GM18870 (cell line): ENCODE data around the gene FRG2.
"Not testable (repeated sequence)": the region's sequence is repeated elsewhere in the genome, so short reads cannot be mapped to it uniquely, and the experiment has no call there.

Experiments
- ATAC-seq: cut with Tn5 transposase; IDR thresholded peaks from one replicate; pipeline ENCODE4 v1.9.1; 2021; ENCODE audit warnings: moderate library complexity; ENCODE audit not compliant: unreplicated experiment

The FRG2 gene

GRCh38 chr4:190016369-190017289 lies 10.4 kb downstream of the FRG2 start:
- no peak for ATAC-seq

- ATAC-seq = no peak
These were observed 11.3 kb downstream of the FRG2 start for GRCh38 chr4:190015538-190016368.

GRCh38 chr4:190014771-190015537 lies 12.1 kb downstream of the FRG2 start:
- no peak for ATAC-seq

- not testable (repeated sequence) for ATAC-seq
These were observed 37.1 kb downstream of the FRG2 start for GRCh38 chr4:189989941-189990340.

- ATAC-seq = no peak
These were observed 38.1 kb downstream of the FRG2 start for GRCh38 chr4:189988877-189989431.

- not testable (repeated sequence) for ATAC-seq
These were observed 41.3 kb downstream of the FRG2 start for GRCh38 chr4:189985651-189986243.

- ATAC-seq = not testable (repeated sequence)
These were observed 42.4 kb downstream of the FRG2 start for GRCh38 chr4:189984661-189985060.

- not testable (repeated sequence) for ATAC-seq
These were observed 43.0 kb downstream of the FRG2 start for GRCh38 chr4:189983916-189984526.

- no peak for ATAC-seq
These were observed 45.1 kb downstream of the FRG2 start for GRCh38 chr4:189981970-189982369.

- not testable (repeated sequence) for ATAC-seq
These were observed 46.8 kb downstream of the FRG2 start for GRCh38 chr4:189980292-189980691.

- no peak for ATAC-seq
These were observed 47.6 kb downstream of the FRG2 start for GRCh38 chr4:189979196-189980047.
